Measurements from ENCODE around the gene ARHGAP15. TPM values are rescaled to one million over a fixed set of nuclear protein-coding genes. Genes with fewer than 3 reads are reported as not detected.

The ARHGAP15 gene
- total RNA-seq, 4 donors from 2014 or later = 0.80 to 53.1 (median 12.7) TPM

DNA sequence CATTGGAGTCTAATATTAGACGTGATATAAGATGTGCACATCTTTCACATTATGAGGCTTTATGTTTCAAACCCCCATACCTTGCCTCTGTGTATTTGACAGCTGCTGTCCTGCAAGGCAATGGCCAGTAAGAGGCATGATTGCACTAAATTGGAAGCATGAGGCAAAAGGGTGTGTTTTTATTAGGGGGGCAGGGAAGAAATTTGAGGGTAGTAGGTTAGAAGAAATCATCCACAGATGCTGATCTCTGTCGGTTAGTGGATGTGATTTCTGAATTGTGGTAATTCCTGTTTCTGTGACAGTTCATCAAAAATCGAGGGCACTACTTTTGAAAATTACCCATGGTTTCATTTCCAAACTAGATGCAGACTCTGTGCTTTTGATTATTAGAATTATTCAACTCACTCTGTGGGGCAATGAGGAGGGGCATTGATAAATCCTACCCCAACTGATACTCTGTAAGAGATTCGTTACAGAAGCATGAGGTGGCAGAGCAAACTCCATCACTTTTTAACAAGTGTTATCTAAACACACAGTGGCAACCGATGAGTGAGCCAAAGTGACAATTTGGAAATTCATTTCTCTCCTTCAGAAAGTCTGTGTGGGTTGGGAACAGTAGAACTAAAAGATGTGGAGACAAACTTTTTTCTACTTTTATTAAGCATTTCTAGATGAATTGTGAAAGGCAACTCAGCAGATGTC is 453.0 kb downstream of the ARHGAP15 start:
- DNase-seq = no peak
- intact Hi-C loops (cut with DNase I; ENCODE audit: low total_unique reads) (no loop called here), in situ Hi-C loops (cut with MboI; ENCODE audit: low pct_ligation_motif_present in 1 of 4, low pct_unique_long_range_greater_than_20kb in 1 of 4, low sequenced_read_pairs in 3 of 4) (no loop called here)
- TF ChIP-seq POLR2A (IDR thresholded peaks at IDR 0.05) (no peak), EP300 (IDR thresholded peaks at IDR 0.05; ENCODE audit: low read depth) (no peak), POLR2AphosphoS5 (IDR thresholded peaks at IDR 0.05) (no peak)
- TF ChIP-seq, protein P1, sequence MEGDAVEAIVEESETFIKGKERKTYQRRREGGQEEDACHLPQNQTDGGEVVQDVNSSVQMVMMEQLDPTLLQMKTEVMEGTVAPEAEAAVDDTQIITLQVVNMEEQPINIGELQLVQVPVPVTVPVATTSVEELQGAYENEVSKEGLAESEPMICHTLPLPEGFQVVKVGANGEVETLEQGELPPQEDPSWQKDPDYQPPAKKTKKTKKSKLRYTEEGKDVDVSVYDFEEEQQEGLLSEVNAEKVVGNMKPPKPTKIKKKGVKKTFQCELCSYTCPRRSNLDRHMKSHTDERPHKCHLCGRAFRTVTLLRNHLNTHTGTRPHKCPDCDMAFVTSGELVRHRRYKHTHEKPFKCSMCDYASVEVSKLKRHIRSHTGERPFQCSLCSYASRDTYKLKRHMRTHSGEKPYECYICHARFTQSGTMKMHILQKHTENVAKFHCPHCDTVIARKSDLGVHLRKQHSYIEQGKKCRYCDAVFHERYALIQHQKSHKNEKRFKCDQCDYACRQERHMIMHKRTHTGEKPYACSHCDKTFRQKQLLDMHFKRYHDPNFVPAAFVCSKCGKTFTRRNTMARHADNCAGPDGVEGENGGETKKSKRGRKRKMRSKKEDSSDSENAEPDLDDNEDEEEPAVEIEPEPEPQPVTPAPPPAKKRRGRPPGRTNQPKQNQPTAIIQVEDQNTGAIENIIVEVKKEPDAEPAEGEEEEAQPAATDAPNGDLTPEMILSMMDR (IDR thresholded peaks at IDR 0.05) = no peak
- WGBS, 2 donors (ENCODE audit: low coverage in 1 of 2) = 55% methylated on average over 3 to 5 of the region's 5 CpGs
- Histone ChIP-seq H3K27ac (no peak overlapping the region), H3K27me3 (no peaks in the 10 kb centered on the region), H3K4me3 (no peak overlapping the region), H3K36me3 (no peaks in the 10 kb centered on the region), H3K4me1 (no peaks in the 10 kb centered on the region), H3K9me3 (no peaks in the 10 kb centered on the region)

DNA sequence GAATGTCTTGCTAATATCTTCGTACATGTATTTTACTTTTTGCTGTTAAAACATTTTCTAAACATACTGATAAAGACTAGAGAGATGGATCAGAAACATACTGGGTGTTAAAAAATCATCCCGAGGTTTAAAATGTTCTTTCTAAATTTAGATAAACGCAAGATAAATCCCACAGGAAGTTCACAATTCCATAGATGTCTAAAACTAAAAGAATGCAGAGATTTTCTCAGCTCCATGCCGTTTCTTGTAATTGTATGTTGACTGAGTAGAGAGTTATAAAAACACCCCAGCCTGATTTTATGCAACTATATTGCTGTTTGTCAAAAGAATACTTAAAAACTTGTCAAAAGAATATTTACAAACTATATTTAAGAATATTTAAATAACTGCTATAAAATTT is 455.7 kb downstream of the ARHGAP15 start:
- no peaks in the 10 kb centered on the region for H3K36me3 ChIP-seq
- 42 to 45% methylated on average over 4 of the region's 4 CpGs for WGBS, 2 donors (ENCODE audit: low coverage in 1 of 2)
- no peaks in the 10 kb centered on the region for H3K27me3 ChIP-seq
- no peak for TF ChIP-seq POLR2A (IDR thresholded peaks at IDR 0.05)
- TF ChIP-seq POLR2AphosphoS5 (IDR thresholded peaks at IDR 0.05) = no peak
- no peaks in the 10 kb centered on the region for H3K4me1 ChIP-seq
- no peak overlapping the region for H3K27ac ChIP-seq
- in situ Hi-C loops (cut with MboI; ENCODE audit: low pct_ligation_motif_present in 1 of 4, low pct_unique_long_range_greater_than_20kb in 1 of 4, low sequenced_read_pairs in 3 of 4) = no loop called here
- no peak for DNase-seq
- H3K4me3 ChIP-seq = no peak overlapping the region
- intact Hi-C loops (cut with DNase I; ENCODE audit: low total_unique reads) = no loop called here
- H3K9me3 ChIP-seq = no peaks in the 10 kb centered on the region

DNA sequence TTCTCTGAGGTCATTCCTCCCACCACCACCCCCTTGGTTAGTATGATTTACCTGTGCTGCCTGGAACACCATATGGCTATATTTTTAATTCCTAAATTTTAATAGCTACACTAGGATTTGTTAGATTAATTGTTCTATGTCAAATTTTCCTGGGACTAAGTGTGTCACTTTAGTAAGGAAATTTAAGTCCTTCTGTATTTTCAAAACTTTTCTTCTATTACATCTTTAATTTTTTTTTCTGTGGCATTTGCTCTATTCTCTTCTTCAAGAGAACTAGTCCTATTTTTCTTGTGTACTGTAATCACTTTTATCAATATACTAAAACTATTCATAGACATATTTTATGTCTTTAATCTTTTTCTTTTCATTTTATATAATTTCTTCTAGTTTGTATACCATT is 456.9 kb downstream of the ARHGAP15 start:
- no peak for DNase-seq
- no peaks in the 10 kb centered on the region for H3K4me1 ChIP-seq
- no peak overlapping the region for H3K27ac ChIP-seq
- H3K9me3 ChIP-seq = no peaks in the 10 kb centered on the region
- TF ChIP-seq, protein P1 (IDR thresholded peaks at IDR 0.05) = no peak
- TF ChIP-seq EP300 (IDR thresholded peaks at IDR 0.05; ENCODE audit: low read depth) (no peak), POLR2A (IDR thresholded peaks at IDR 0.05) (no peak), POLR2AphosphoS5 (IDR thresholded peaks at IDR 0.05) (no peak)
- in situ Hi-C loops (cut with MboI; ENCODE audit: low pct_ligation_motif_present in 1 of 4, low pct_unique_long_range_greater_than_20kb in 1 of 4, low sequenced_read_pairs in 3 of 4) = no loop called here
- H3K4me3 ChIP-seq = no peak overlapping the region
- no peaks in the 10 kb centered on the region for H3K36me3 ChIP-seq
- intact Hi-C loops (cut with DNase I; ENCODE audit: low total_unique reads) = no loop called here
- no peaks in the 10 kb centered on the region for H3K27me3 ChIP-seq

DNA sequence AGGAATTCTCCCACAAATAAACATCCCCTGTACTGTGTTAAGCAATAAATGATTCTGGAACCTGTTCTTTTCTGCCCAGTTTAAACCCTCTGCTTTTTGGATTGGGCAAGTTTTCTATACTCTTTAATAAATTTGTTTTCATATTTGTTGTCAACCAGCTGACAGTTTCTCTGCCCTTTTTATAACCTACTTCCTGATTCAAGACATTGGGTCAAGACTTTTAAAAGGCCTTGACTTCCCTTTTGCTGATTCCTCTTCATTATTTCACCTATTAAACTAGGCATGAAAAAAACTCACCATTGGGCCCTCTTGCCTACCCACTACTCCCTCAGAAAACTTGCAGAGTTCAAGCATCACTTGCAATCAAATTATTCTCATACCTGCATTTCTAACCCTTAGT is 459.5 kb downstream of the ARHGAP15 start:
- Histone ChIP-seq H3K36me3 (no peaks in the 10 kb centered on the region), H3K9me3 (no peaks in the 10 kb centered on the region), H3K27ac (no peak overlapping the region), H3K4me3 (no peak overlapping the region), H3K27me3 (no peaks in the 10 kb centered on the region), H3K4me1 (no peaks in the 10 kb centered on the region)
- TF ChIP-seq, protein P1 (IDR thresholded peaks at IDR 0.05) = no peak
- TF ChIP-seq POLR2AphosphoS5 (IDR thresholded peaks at IDR 0.05) = no peak
- no peak for TF ChIP-seq POLR2A (IDR thresholded peaks at IDR 0.05)
- TF ChIP-seq EP300 (IDR thresholded peaks at IDR 0.05; ENCODE audit: low read depth) = no peak
- intact Hi-C loops (cut with DNase I; ENCODE audit: low total_unique reads) (no loop called here), in situ Hi-C loops (cut with MboI; ENCODE audit: low pct_ligation_motif_present in 1 of 4, low pct_unique_long_range_greater_than_20kb in 1 of 4, low sequenced_read_pairs in 3 of 4) (no loop called here)
- DNase-seq = no peak

DNA sequence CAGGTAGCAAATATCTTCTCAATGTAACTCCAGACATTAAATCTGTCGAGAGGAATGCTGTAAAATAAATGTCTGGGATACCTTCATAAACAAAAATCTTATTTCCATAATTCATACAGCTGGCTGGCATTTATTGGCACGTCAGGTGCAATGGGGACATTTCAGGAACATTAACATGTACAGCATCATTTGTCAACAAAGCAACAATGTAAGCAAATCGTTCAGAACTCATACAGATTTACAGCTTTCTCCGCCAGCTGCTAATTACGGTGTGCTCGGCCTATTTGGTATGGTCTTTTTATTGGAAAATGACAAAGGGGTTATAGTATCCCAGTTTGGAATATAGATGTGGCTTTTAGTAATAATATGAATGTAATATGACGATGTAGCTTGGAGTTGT is 464.9 kb downstream of the ARHGAP15 start:
- WGBS, 2 donors (ENCODE audit: low coverage in 1 of 2) = 70% methylated on average over 6 to 7 of the region's 7 CpGs
- DNase-seq = no peak
- no peak overlapping the region for H3K4me3 ChIP-seq
- H3K4me1 ChIP-seq = no peaks in the 10 kb centered on the region
- H3K9me3 ChIP-seq = no peaks in the 10 kb centered on the region
- no peaks in the 10 kb centered on the region for H3K36me3 ChIP-seq
- intact Hi-C loops (cut with DNase I; ENCODE audit: low total_unique reads) (no loop called here), in situ Hi-C loops (cut with MboI; ENCODE audit: low pct_ligation_motif_present in 1 of 4, low pct_unique_long_range_greater_than_20kb in 1 of 4, low sequenced_read_pairs in 3 of 4) (no loop called here)
- H3K27me3 ChIP-seq = no peaks in the 10 kb centered on the region
- TF ChIP-seq EP300 (IDR thresholded peaks at IDR 0.05; ENCODE audit: low read depth) (no peak), POLR2A (IDR thresholded peaks at IDR 0.05) (no peak), POLR2AphosphoS5 (IDR thresholded peaks at IDR 0.05) (no peak)
- TF ChIP-seq, protein P1 (IDR thresholded peaks at IDR 0.05) = no peak
- H3K27ac ChIP-seq = no peak overlapping the region

All from transverse colon (tissue), 4 donors.